ENCODE data around the gene PRKAR1B.

DNA sequence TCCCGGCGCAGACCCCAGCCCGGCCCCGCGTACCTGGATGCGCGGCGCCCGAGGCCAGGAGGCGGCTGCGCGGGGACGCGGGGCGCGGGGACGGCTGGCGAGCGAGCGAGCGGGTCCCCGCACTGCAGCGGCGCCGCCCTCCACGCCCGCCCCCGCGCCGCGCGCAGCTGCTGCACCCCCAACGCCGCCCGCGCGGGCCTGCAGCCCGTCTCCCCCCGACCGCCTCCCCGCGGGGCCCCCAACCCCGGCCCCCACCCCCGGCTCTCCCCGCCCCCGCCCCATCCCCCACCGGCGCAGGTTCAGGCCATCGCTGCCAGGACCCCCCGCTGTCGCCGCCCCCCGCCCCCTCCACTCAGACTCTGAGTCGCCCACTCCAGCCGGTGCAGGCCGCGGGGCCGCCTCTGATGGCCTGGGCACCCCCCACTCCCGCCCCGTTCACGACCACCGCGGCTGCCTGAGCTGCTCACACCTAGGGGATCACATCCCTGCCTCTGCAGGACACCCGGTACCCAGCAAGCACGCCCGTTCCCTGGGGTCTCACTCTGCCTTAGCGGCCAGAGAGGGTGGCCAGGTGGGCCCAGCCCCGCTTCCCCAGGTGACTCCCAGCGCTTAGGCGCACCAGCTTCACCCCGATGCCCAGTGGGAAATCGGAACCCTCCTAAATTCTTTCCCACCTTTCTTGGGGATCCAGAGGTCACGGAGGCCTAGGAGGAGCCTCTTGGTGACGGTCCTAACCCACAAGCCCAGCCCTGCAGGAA lies 14.5 kb downstream of the PRKAR1B start:
- TF ChIP-seq FOXM1 (IDR thresholded peaks at IDR 0.05; ENCODE audit: borderline replicate concordance, low read depth) (no peak), RAD21 (IDR thresholded peaks at IDR 0.05; ENCODE audit: low read depth) (no peak)
